OCI-LY3 (cell line): ENCODE data around the gene OPCML.

Source experiments
- CTCF ChIP-seq: fragments of 200-600, 300-600 bp; sonication (generic); IDR thresholded peaks from 2 replicates; pipeline ENCODE4 v1.5.1; 2014; ENCODE audit warnings: antibody characterized with exemption, low read length, low read depth
- EZH2phosphoT487 ChIP-seq: fragments of 200-600 bp; shearing (Covaris generic); IDR thresholded peaks from 2 replicates; pipeline ENCODE4 v1.6.1; 2018; ENCODE audit warnings: antibody characterized with exemption, mixed run types, low read depth

- TF ChIP-seq CTCF (no peak), EZH2phosphoT487 (no peak)
Measured at GRCh38 chr11:132988411-132988810, 543.9 kb downstream of the OPCML start.
